ENCODE results near the gene MAP1S. TPM values are rescaled to one million over a fixed set of nuclear protein-coding genes. Genes with fewer than 3 reads are reported as not detected.
A peak's percentile ranks its signal among the peaks of the same experiment; 100 is the strongest.

The MAP1S gene
- total and polyA plus RNA-seq, 2 of the 4 experiments (the other 2 are of a cell fraction), result 6.1 to 48.6 TPM

DNA sequence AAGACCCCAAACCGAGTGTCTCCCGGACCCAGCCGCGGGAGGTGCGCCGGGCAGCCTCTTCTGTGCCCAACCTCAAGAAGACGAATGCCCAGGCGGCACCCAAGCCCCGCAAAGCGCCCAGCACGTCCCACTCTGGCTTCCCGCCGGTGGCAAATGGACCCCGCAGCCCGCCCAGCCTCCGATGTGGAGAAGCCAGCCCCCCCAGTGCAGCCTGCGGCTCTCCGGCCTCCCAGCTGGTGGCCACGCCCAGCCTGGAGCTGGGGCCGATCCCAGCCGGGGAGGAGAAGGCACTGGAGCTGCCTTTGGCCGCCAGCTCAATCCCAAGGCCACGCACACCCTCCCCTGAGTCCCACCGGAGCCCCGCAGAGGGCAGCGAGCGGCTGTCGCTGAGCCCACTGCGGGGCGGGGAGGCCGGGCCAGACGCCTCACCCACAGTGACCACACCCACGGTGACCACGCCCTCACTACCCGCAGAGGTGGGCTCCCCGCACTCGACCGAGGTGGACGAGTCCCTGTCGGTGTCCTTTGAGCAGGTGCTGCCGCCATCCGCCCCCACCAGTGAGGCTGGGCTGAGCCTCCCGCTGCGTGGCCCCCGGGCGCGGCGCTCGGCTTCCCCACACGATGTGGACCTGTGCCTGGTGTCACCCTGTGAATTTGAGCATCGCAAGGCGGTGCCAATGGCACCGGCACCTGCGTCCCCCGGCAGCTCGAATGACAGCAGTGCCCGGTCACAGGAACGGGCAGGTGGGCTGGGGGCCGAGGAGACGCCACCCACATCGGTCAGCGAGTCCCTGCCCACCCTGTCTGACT lies 7.9 kb downstream of the MAP1S start:
- H3K79me1 ChIP-seq (ENCODE audit: low read depth in 1 of 2, low read length in 2 of 2), result peaks cover 9 to 50% of the 10 kb centered on the region in 2 experiments
- WGBS, 2 experiments (ENCODE audit: extremely low coverage in 2 of 2, insufficient read length in 1 of 2), result 95% methylated on average over 47 of the region's 62 CpGs; no CpG with 5 or more reads in 1 of the 2 experiments
- no peak overlapping the region for H2BK15ac ChIP-seq (ENCODE audit: low read depth, low read length)
- in situ Hi-C loops (cut with MboI; ENCODE audit: low sequenced_read_pairs) (no loop called here), dilution Hi-C loops (cut with HindIII; ENCODE audit: low sequenced_read_pairs, unreplicated experiment) (no loop called here), intact Hi-C loops (cut with micrococcal nuclease) (no loop called here)
- no peak overlapping the region for H3K23ac ChIP-seq (ENCODE audit: low read depth, low read length)
- H2BK5ac ChIP-seq (ENCODE audit: low read depth, low read length, poor library complexity, severe bottlenecking), result no peak overlapping the region
- H3K14ac ChIP-seq (replicated peaks; ENCODE audit: low read depth, low read length), result no peak overlapping the region
- no peak overlapping the region for H3K56ac ChIP-seq (ENCODE audit: extremely low read depth, insufficient read depth, low read length)
- H3K9ac ChIP-seq (ENCODE audit: low read depth, low read length), result no peak overlapping the region
- H3K18ac ChIP-seq (ENCODE audit: low read depth, low read length), result no peak overlapping the region
- TF ChIP-seq MAZ (IDR thresholded peaks at IDR 0.05; ENCODE audit: borderline replicate concordance, low read depth, low read length), result no peak
- no peak for TF ChIP-seq MXI1 (IDR thresholded peaks at IDR 0.05; ENCODE audit: borderline replicate concordance, low read depth, low read length)
- H3K4me1 ChIP-seq (ENCODE audit: control insufficient read depth, insufficient read depth, low read length), result no peaks in the 10 kb centered on the region
- ATAC-seq (ENCODE audit: low read depth), result no peak
- no peaks in the 10 kb centered on the region for H3K27me3 ChIP-seq (ENCODE audit: control insufficient read depth, insufficient read depth, low read length)
- BruUV-seq (replicated peaks), result no TSS peak
- H3K4me2 ChIP-seq (ENCODE audit: low read depth, low read length), result no peak overlapping the region
- POLR2A ChIA-PET (ENCODE audit: unreplicated experiment), result no interaction called here
- H4K8ac ChIP-seq (ENCODE audit: low read depth in 2 of 2, low read length in 2 of 2), result no peak overlapping the region
- H3K9me1 ChIP-seq (ENCODE audit: insufficient read depth, low read length), result peaks cover 4% of the 10 kb centered on the region; the same call in 1 of the 2 replicates
- no peak for DNase-seq
- H4K5ac ChIP-seq (ENCODE audit: low read depth, low read length), result no peak overlapping the region
- H4K20me1 ChIP-seq (ENCODE audit: insufficient read depth, low read length), result peaks cover 22% of the 10 kb centered on the region
- H4K91ac ChIP-seq (ENCODE audit: insufficient read depth, low read depth, low read length), result no peak overlapping the region
- peaks cover 2% of the 10 kb centered on the region; the same call in 1 of the 2 replicates for H3K9me3 ChIP-seq (ENCODE audit: control insufficient read depth, insufficient read depth, low read length)
- no peak overlapping the region for H2BK120ac ChIP-seq (ENCODE audit: low read depth, low read length)
- H2AK5ac ChIP-seq (ENCODE audit: low read depth, low read length), result no peak overlapping the region
- no peak overlapping the region for H3K4ac ChIP-seq (ENCODE audit: low read depth, low read length)
- H3K4me3 ChIP-seq (ENCODE audit: insufficient read depth, low read depth, low read length), result no peak overlapping the region
- no peak overlapping the region for H2AFZ ChIP-seq (replicated peaks; ENCODE audit: low read length, poor library complexity)
- CTCF ChIA-PET, result no interaction called here
- H2AK9ac ChIP-seq (replicated peaks; ENCODE audit: low read depth, low read length, poor library complexity), result peak overlapping the region; percentile 78
- no peak overlapping the region for H3K27ac ChIP-seq (ENCODE audit: insufficient read depth, low read length)
- no peak overlapping the region for H2BK20ac ChIP-seq (ENCODE audit: low read depth, low read length)
- peaks cover 68% of the 10 kb centered on the region for H3K36me3 ChIP-seq (ENCODE audit: control insufficient read depth, insufficient read depth, low read length)
